Measurements from ENCODE around the gene HIF1A. TPM values are rescaled to one million over a fixed set of nuclear protein-coding genes. Genes with fewer than 3 reads are reported as not detected.
A peak's percentile ranks its signal among the peaks of the same experiment; 100 is the strongest.

HIF1A gene
- total and polyA plus RNA-seq, 10 donors, result 34.6 to 312 (median 191) TPM

GRCh38 chr14:61694039-61694438 lies 1.3 kb upstream of the HIF1A start:
- no peak for DNase-seq
- 91 to 98% (median 96%) methylated on average over 6 of the region's 6 CpGs for WGBS, 5 donors
- H3K27me3 ChIP-seq (replicated peaks in 1 of 7), result no peaks in the 10 kb centered on the region
- intact Hi-C loops (cut with DNase I; ENCODE audit: low total_unique reads), result no loop called here
- peak overlapping the region in 3 of 8 donors; percentile 99 to 100 (median 100) for H3K27ac ChIP-seq
- H3K9me3 ChIP-seq, result peaks cover 0 to 8% (median 0%) of the 10 kb centered on the region in 8 donors
- peaks cover 9 to 50% (median 27%) of the 10 kb centered on the region in 6 donors for H3K4me1 ChIP-seq
- H3K36me3 ChIP-seq, result no peaks in the 10 kb centered on the region
- TF ChIP-seq POLR2AphosphoS5 (IDR thresholded peaks at IDR 0.05), result no peak
- TF ChIP-seq POLR2A (IDR thresholded peaks at IDR 0.05), result no peak
- TF ChIP-seq, protein P1, sequence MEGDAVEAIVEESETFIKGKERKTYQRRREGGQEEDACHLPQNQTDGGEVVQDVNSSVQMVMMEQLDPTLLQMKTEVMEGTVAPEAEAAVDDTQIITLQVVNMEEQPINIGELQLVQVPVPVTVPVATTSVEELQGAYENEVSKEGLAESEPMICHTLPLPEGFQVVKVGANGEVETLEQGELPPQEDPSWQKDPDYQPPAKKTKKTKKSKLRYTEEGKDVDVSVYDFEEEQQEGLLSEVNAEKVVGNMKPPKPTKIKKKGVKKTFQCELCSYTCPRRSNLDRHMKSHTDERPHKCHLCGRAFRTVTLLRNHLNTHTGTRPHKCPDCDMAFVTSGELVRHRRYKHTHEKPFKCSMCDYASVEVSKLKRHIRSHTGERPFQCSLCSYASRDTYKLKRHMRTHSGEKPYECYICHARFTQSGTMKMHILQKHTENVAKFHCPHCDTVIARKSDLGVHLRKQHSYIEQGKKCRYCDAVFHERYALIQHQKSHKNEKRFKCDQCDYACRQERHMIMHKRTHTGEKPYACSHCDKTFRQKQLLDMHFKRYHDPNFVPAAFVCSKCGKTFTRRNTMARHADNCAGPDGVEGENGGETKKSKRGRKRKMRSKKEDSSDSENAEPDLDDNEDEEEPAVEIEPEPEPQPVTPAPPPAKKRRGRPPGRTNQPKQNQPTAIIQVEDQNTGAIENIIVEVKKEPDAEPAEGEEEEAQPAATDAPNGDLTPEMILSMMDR (IDR thresholded peaks at IDR 0.05 in 8 of 11, conservative IDR thresholded peaks at IDR 0.05 in 3 of 11), result no peak
- H3K4me3 ChIP-seq, result no peak overlapping the region

- TF ChIP-seq, protein P1 (IDR thresholded peaks at IDR 0.05 in 8 of 11, conservative IDR thresholded peaks at IDR 0.05 in 3 of 11), result no peak
- TF ChIP-seq POLR2A (IDR thresholded peaks at IDR 0.05) (peak in 1 of 3 donors; percentile 38), POLR2AphosphoS5 (IDR thresholded peaks at IDR 0.05) (peak; percentile 3 to 78 (median 77))
- DNase-seq, result peak; percentile 91
- no peaks in the 10 kb centered on the region for H3K9me3 ChIP-seq
- H3K36me3 ChIP-seq, result no peaks in the 10 kb centered on the region
- H3K4me3 ChIP-seq, result peak overlapping the region; percentile 69 to 92 (median 84)
- H3K4me1 ChIP-seq, result peaks cover 18 to 65% (median 45%) of the 10 kb centered on the region in 6 donors
- intact Hi-C loops (cut with DNase I; ENCODE audit: low total_unique reads), result no loop called here
- 0 to 1% (median 0%) methylated on average over 27 to 70 of the region's 70 CpGs for WGBS, 5 donors
- no peaks in the 10 kb centered on the region for H3K27me3 ChIP-seq (replicated peaks in 1 of 7)
- H3K27ac ChIP-seq, result peak overlapping the region; percentile 95 to 100 (median 99)
Observed at GRCh38 chr14:61695695-61696527, 598 bp downstream of the HIF1A start.

DNA sequence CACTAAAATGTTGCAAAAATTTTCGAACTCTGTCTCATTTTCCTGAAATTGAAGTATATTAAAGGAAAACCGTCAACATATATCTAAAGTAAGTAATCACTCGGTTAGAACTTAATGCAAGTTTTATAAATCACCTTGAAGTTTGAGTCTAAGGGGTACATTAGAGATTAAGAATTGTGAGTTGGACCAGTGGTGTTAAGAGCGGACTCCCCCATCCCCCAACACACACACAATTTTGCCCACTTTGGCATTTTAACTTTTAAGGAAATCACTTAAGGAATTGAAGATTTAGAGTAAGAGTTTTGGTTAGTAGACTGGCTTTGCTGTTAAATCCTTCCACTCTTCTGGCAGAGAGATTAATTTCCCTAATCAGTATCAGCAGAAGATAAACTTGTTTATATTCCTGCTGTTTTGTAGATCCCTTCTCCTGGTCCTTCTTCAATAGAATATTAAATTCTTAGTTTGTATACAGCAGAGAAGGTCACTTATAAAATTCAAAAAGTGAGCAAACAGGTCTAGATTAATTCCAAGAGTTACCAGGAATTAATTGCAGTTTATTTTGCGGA lies 1.5 kb downstream of the HIF1A start:
- intact Hi-C loops (cut with DNase I; ENCODE audit: low total_unique reads), result no loop called here
- WGBS, 5 donors, result 6 to 10% (median 8%) methylated on average over 5 of the region's 5 CpGs

DNA sequence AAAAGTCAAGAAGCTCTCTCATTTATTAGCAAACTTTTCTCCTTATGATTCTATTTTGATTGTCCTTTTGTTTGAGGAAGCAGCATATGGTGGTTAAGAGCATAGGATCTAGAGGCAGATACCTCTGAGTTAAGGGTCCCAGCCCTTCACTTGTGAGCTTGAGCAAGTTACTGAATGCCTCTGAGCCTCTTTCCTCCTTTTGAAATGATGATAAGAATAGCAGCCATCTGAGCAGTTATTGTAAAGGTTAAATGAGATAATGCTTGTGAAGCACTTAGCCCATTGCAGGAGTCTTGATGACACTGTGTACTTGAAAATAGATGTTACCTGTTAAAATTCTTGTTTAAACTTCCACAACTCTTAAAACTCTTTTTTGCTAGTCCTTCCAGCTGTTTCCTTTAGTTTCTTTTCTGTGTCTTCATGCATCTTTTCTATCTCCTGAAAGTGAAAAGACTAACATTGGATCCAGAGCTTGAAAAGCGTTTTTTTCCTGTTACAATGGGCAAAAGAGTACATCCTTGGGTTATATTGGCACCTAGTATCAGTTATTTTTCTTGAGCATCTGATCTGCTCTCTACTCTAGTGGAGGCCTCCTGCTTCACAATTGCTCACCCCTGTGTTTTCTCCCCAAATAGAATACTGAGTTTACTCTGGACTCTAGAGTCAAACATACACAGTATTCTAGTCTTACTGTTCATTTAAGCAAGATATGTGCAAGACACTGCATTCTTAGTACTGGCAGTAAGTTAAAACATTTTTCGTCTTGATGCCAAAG lies 3.1 kb downstream of the HIF1A start:
- Histone ChIP-seq H3K27me3 (replicated peaks in 1 of 7) (no peaks in the 10 kb centered on the region), H3K27ac (peak overlapping the region in 7 of 8 donors; percentile 98 to 100 (median 99)), H3K36me3 (no peaks in the 10 kb centered on the region), H3K4me1 (peaks cover 28 to 82% (median 68%) of the 10 kb centered on the region in 6 donors), H3K4me3 (peak overlapping the region in 7 of 8 donors; percentile 69 to 92 (median 81)), H3K9me3 (no peaks in the 10 kb centered on the region)
- intact Hi-C loops (cut with DNase I; ENCODE audit: low total_unique reads), result no loop called here
- no peak for DNase-seq
- TF ChIP-seq POLR2AphosphoS5 (IDR thresholded peaks at IDR 0.05), result peak in 1 of 3 donors; percentile 40
- no peak for TF ChIP-seq POLR2A (IDR thresholded peaks at IDR 0.05)
- WGBS, 5 donors, result 39 to 64% (median 56%) methylated on average over 2 of the region's 2 CpGs

More for the DNA sequence above, 1.5 kb downstream of the HIF1A start:
- TF ChIP-seq POLR2AphosphoS5 (IDR thresholded peaks at IDR 0.05) (peak in 1 of 3 donors; percentile 3), POLR2A (IDR thresholded peaks at IDR 0.05) (no peak)
- no peak for DNase-seq
- Histone ChIP-seq H3K27ac (peak overlapping the region; percentile 95 to 100 (median 99)), H3K9me3 (no peaks in the 10 kb centered on the region), H3K4me3 (peak overlapping the region; percentile 69 to 92 (median 84)), H3K36me3 (no peaks in the 10 kb centered on the region), H3K4me1 (peaks cover 18 to 66% (median 53%) of the 10 kb centered on the region in 6 donors), H3K27me3 (replicated peaks in 1 of 7) (no peaks in the 10 kb centered on the region)

All from spleen (tissue), 11 donors.